WERI-Rb-1 (cell line): ENCODE results near the gene FGFR2.
A peak's percentile ranks its signal among the peaks of the same experiment; 100 is the strongest.

Experiments
- DNase-seq: peaks from one replicate; pipeline ENCODE4 v3.0.0-alpha.2; 2020
- H3K27ac ChIP-seq: fragments of 250-450 bp; sonication (Bioruptor Pico); 2 replicates; pipeline ENCODE4 v1.5.1; 2020; ENCODE audit warnings: mild to moderate bottlenecking, moderate library complexity
- H3K27me3 ChIP-seq: fragments of 250-450 bp; sonication (Bioruptor Pico); 2 replicates; pipeline ENCODE4 v1.5.1; 2021; ENCODE audit warnings: mild to moderate bottlenecking, low read depth, moderate library complexity; ENCODE audit not compliant: insufficient read depth, severe bottlenecking
- H3K36me3 ChIP-seq: fragments of 250-450 bp; sonication (Bioruptor Pico); 2 replicates; pipeline ENCODE4 v1.5.1; 2020; ENCODE audit warnings: mild to moderate bottlenecking, moderate library complexity
- H3K4me3 ChIP-seq: 2 replicates; pipeline ENCODE4 v1.5.1; 2011; ENCODE audit warnings: low read depth, mild to moderate bottlenecking, control low read depth, low read length
- H3K9me3 ChIP-seq: fragments of 250-450 bp; sonication (Bioruptor Pico); 2 replicates; pipeline ENCODE4 v1.5.1; 2021; ENCODE audit warnings: mild to moderate bottlenecking, moderate library complexity; ENCODE audit not compliant: severe bottlenecking
- CTCF ChIP-seq: IDR thresholded peaks from 2 replicates; pipeline ENCODE4 v1.5.1; 2011; ENCODE audit warnings: low read depth, mild to moderate bottlenecking, control low read depth, inconsistent platforms, low read length

FGFR2 gene

GRCh38 chr10:121500701-121501332 is 97.4 kb downstream of the FGFR2 start:
- no peaks in the 10 kb centered on the region for H3K27me3 ChIP-seq
- no peak for TF ChIP-seq CTCF
- H3K9me3 ChIP-seq, result no peaks in the 10 kb centered on the region
- no peak overlapping the region for H3K27ac ChIP-seq
- no peak for DNase-seq
- no peaks in the 10 kb centered on the region; the same call in none of the 2 replicates for H3K36me3 ChIP-seq
- no peak overlapping the region for H3K4me3 ChIP-seq

DNA sequence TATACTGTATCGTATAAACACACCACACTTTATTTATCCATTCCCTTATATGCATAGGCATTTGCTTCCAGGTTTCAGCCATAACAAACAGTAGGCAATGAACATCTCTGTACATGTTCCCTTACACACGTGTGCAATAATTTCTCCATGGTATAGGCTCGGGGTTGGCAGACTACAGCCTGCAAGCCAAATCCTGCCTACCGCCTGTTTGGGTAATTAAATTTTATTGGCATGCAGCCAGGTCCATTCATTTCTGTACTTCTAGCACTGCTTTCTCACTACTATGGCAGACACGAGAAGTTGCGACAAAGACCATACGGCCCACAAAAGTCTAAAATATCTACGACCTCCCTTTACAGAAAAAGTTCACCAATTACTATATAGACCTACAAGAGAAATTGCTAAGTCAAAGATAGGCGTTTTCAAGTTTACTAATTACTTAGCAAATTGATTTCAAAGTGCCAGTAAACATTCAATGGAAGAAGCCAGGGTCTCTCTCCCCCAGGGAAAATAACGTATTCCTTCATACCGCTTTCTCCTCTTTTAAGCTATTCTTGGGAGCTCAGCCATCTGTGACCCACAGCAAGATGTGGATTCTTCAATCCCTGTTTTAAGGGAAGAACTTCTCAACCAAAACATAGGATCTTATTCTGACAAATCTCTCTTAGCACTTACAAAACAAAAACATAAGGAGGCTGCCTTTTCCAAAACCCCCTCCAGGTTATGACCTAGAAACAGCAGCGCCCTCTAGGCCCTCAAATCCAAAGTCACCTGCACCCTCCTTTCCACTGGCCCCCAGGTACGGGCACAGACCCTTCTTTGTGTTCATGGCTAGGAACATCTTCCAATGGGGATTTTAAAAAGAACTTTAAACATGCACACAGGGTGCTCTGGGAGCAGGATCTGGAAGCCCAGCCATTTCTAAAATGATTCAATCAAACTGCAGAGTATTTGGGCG is 100.5 kb downstream of the FGFR2 start:
- H3K27me3 ChIP-seq, result no peaks in the 10 kb centered on the region
- no peak overlapping the region for H3K4me3 ChIP-seq
- peaks cover 3% of the 10 kb centered on the region for H3K36me3 ChIP-seq
- peak; percentile 34; the same call in 1 of the 2 replicates for TF ChIP-seq CTCF
- DNase-seq, result no peak
- H3K9me3 ChIP-seq, result no peaks in the 10 kb centered on the region
- no peak overlapping the region for H3K27ac ChIP-seq

DNA sequence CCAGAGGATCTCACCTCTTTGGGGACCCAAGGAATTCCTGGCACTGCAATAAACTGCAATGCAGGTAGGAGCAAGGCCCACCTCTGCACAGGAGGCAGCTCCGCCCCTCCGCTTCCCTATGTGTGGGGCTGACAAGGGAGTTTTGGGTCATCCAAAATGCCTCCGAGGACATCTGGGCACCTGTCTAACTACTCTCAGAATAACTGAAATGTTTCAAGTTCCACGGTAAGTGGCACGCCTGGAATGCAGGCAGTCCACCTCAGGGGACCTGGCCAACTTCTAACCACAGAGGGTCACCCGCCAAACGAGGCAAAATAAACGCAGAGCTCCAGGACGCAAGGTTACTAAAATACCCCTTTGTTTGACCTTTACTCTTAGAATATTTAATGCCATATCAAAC is 102.5 kb downstream of the FGFR2 start:
- Histone ChIP-seq H3K4me3 (no peak overlapping the region), H3K9me3 (no peaks in the 10 kb centered on the region), H3K27me3 (no peaks in the 10 kb centered on the region), H3K27ac (no peak overlapping the region), H3K36me3 (peaks cover 3% of the 10 kb centered on the region)
- TF ChIP-seq CTCF, result no peak
- DNase-seq, result no peak

DNA sequence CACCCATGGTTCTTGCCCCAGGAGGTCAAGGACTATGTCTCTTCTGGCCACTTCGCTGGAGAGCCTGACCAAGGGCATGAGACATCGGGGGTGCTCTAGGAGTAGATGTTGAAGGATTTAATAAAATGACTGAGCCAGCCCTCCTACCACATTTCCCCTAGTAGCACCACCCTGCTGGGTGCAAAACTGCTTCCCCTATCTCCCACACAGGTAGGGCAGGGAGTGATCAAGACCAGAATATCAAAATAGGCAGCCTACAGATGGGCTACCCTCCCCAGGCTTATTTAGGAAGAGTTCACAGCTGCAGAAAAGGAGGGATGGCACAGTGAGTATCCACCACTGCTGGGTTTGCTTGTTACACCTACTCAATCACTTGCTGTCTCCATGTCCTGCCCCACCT is 103.9 kb downstream of the FGFR2 start:
- no peaks in the 10 kb centered on the region for H3K27me3 ChIP-seq
- no peak for DNase-seq
- no peak overlapping the region for H3K27ac ChIP-seq
- peaks cover 3% of the 10 kb centered on the region for H3K36me3 ChIP-seq
- H3K9me3 ChIP-seq, result no peaks in the 10 kb centered on the region
- no peak for TF ChIP-seq CTCF
- H3K4me3 ChIP-seq, result no peak overlapping the region

DNA sequence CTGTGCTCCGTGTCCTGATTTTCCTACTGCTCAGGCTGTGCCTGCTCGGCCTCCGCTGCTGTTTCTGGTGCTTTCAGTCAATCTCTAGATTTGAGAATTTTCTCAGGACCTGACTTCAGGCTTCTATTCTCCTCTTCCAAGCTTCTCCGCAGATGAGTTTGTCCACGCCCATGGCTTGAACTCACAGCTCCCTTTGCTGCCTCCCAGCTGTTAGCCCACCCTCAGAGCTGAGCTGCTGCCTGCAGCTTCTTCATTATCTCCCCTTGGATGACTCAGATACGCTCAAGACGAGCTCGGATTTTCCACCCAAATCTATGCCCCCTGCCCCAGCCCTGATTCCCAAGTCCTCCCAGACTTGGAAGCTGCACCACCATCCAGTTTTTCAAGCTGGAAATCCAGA is 104.7 kb downstream of the FGFR2 start:
- no peak for TF ChIP-seq CTCF
- Histone ChIP-seq H3K27ac (no peak overlapping the region), H3K9me3 (no peaks in the 10 kb centered on the region), H3K4me3 (no peak overlapping the region), H3K36me3 (peaks cover 3% of the 10 kb centered on the region), H3K27me3 (no peaks in the 10 kb centered on the region)
- DNase-seq, result no peak
